Mesendoderm (in vitro differentiated cells): ENCODE results near the gene DNASE2B.
A peak's percentile ranks its signal among the peaks of the same experiment; 100 is the strongest.

Experiments used
- DNase-seq: peaks from one replicate; pipeline ENCODE4 v3.0.0; 2013
- H2AK5ac ChIP-seq: 2 replicates; pipeline ENCODE4 v1.6.1; 2013; ENCODE audit warnings: low read length, inconsistent platforms
- H2BK120ac ChIP-seq: 2 replicates; pipeline ENCODE4 v1.6.1; 2013; ENCODE audit warnings: low read depth, mild to moderate bottlenecking, low read length, moderate library complexity, mixed read lengths
- H2BK15ac ChIP-seq: replicated peaks from 2 replicates; pipeline ENCODE4 v1.6.1; 2013; ENCODE audit warnings: low read depth, mild to moderate bottlenecking, moderate library complexity
- H2BK5ac ChIP-seq: 2 replicates; pipeline ENCODE4 v1.6.1; 2013; ENCODE audit warnings: low read length, inconsistent platforms
- H3K18ac ChIP-seq: 2 replicates; pipeline ENCODE4 v1.6.1; 2013; ENCODE audit warnings: mild to moderate bottlenecking, low read length, mixed read lengths
- H3K23ac ChIP-seq: one replicate; pipeline ENCODE4 v1.6.1; 2013; ENCODE audit warnings: low read length
- H3K27ac ChIP-seq: 2 replicates; pipeline ENCODE4 v1.5.1; 2013; ENCODE audit warnings: low read depth, mild to moderate bottlenecking, inconsistent platforms, low read length, moderate library complexity
- H3K27me3 ChIP-seq: 2 replicates; pipeline ENCODE4 v1.6.1; 2013; ENCODE audit warnings: low read length, control low read depth, mild to moderate bottlenecking, inconsistent platforms; ENCODE audit not compliant: insufficient read depth, poor library complexity
- H3K36me3 ChIP-seq: 2 replicates; pipeline ENCODE4 v1.6.1; 2013; ENCODE audit warnings: low read length, inconsistent platforms; ENCODE audit not compliant: control insufficient read depth, insufficient read depth
- H3K4ac ChIP-seq: one replicate; pipeline ENCODE4 v1.6.1; 2013; ENCODE audit warnings: low read depth, mild to moderate bottlenecking, low read length, moderate library complexity
- H3K4me1 ChIP-seq: 2 replicates; pipeline ENCODE4 v1.6.1; 2013; ENCODE audit warnings: low read depth, low read length, inconsistent platforms; ENCODE audit not compliant: control insufficient read depth
- H3K4me2 ChIP-seq: 2 replicates; pipeline ENCODE4 v1.6.1; 2013; ENCODE audit warnings: low read length
- H3K4me3 ChIP-seq: 2 replicates; pipeline ENCODE4 v1.5.1; 2013; ENCODE audit warnings: mild to moderate bottlenecking, low read length
- H3K56ac ChIP-seq: one replicate; pipeline ENCODE4 v1.6.1; 2013; ENCODE audit warnings: low read length
- H3K79me1 ChIP-seq: 2 replicates; pipeline ENCODE4 v1.6.1; 2013; ENCODE audit warnings: low read length, inconsistent platforms
- H3K79me2 ChIP-seq: 2 replicates; pipeline ENCODE4 v1.6.1; 2013; ENCODE audit warnings: mild to moderate bottlenecking, low read length; ENCODE audit not compliant: control insufficient read depth, insufficient read depth
- H3K9ac ChIP-seq: 2 replicates; pipeline ENCODE4 v1.6.1; 2013; ENCODE audit warnings: low read length, inconsistent platforms
- H4K5ac ChIP-seq: one replicate; pipeline ENCODE4 v1.6.1; 2013; ENCODE audit warnings: low read length
- H4K8ac ChIP-seq: one replicate; pipeline ENCODE4 v1.6.1; 2013; ENCODE audit warnings: low read depth, mild to moderate bottlenecking, control low read depth, low read length, moderate library complexity
- WGBS: extraction: QIAGEN DNeasy Blood & Tissue Kit; methylation state at CpG from one replicate; pipeline ENCODE4 v1.1.7; 2013; ENCODE audit warnings: low lambda C conversion rate, missing lambda C conversion rate; ENCODE audit not compliant: insufficient coverage; ENCODE audit errors: extremely low coverage; 5-methylcytosine and 5-hydroxymethylcytosine counted together

Gene DNASE2B

GRCh38 chr1:84376000-84376910 is 22.0 kb upstream of the DNASE2B start:
- Histone ChIP-seq H3K9ac (no peak overlapping the region), H2BK5ac (no peak overlapping the region), H3K4ac (no peak overlapping the region), H3K4me1 (no peaks in the 10 kb centered on the region), H3K27me3 (no peaks in the 10 kb centered on the region), H4K5ac (no peak overlapping the region), H2AK5ac (no peak overlapping the region), H3K36me3 (no peaks in the 10 kb centered on the region), H3K79me2 (no peaks in the 10 kb centered on the region), H2BK120ac (no peak overlapping the region), H3K23ac (no peak overlapping the region), H3K4me3 (no peak overlapping the region), H3K4me2 (no peak overlapping the region), H4K8ac (no peak overlapping the region), H3K56ac (no peak overlapping the region), H3K79me1 (no peaks in the 10 kb centered on the region), H3K18ac (no peak overlapping the region), H2BK15ac (no peak overlapping the region), H3K27ac (no peak overlapping the region)
- WGBS, result no CpG with 5 or more reads among the region's 7 CpGs
- DNase-seq, result no peak

DNA sequence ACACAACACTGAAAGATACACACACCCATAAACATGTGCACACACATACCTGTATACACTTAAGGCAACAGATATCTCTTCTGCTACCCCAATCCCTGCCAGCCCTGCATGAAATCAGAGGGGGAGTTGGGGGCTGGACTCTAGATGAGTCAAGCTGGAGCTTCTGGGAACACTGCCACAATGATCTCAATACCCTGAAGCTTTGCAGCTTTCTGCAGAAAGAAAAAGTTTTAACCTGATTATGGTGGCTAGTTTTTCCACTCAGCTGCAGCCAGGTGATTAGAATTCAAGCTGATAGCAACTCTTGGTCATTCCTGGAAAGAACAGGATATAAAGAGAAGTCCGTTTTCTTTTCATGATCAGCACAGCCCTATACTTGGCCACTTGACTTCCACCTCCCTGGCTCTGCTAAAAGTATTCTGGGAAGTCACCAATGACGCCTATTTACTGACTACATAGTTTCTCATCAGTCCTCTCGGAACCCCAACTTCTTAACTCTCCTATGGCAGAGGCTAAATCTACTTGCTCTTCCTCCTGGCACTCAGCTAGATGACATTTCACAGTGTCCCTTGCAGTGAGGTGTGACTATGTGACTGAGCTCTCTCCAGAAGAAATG is 20.7 kb upstream of the DNASE2B start:
- no peaks in the 10 kb centered on the region for H3K79me1 ChIP-seq
- no peak overlapping the region for H3K18ac ChIP-seq
- no CpG with 5 or more reads among the region's 3 CpGs for WGBS
- H2BK120ac ChIP-seq, result no peak overlapping the region
- H3K4me2 ChIP-seq, result no peak overlapping the region
- no peak overlapping the region for H3K4ac ChIP-seq
- H4K8ac ChIP-seq, result no peak overlapping the region
- no peaks in the 10 kb centered on the region for H3K36me3 ChIP-seq
- no peak overlapping the region for H2AK5ac ChIP-seq
- H3K9ac ChIP-seq, result no peak overlapping the region
- H4K5ac ChIP-seq, result no peak overlapping the region
- no peaks in the 10 kb centered on the region for H3K4me1 ChIP-seq
- no peak overlapping the region for H3K56ac ChIP-seq
- no peaks in the 10 kb centered on the region for H3K79me2 ChIP-seq
- DNase-seq, result no peak
- H2BK15ac ChIP-seq, result no peak overlapping the region
- no peak overlapping the region for H3K23ac ChIP-seq
- no peak overlapping the region for H3K4me3 ChIP-seq
- H3K27me3 ChIP-seq, result no peaks in the 10 kb centered on the region
- H3K27ac ChIP-seq, result no peak overlapping the region
- H2BK5ac ChIP-seq, result no peak overlapping the region

GRCh38 chr1:84379138-84379916 is 19.0 kb upstream of the DNASE2B start:
- H3K9ac ChIP-seq, result no peak overlapping the region
- H2BK15ac ChIP-seq, result no peak overlapping the region
- no peak overlapping the region for H3K18ac ChIP-seq
- H2BK120ac ChIP-seq, result no peak overlapping the region
- H3K79me2 ChIP-seq, result no peaks in the 10 kb centered on the region
- H2AK5ac ChIP-seq, result no peak overlapping the region
- H3K4me3 ChIP-seq, result no peak overlapping the region
- H3K79me1 ChIP-seq, result no peaks in the 10 kb centered on the region
- H4K8ac ChIP-seq, result no peak overlapping the region
- H2BK5ac ChIP-seq, result no peak overlapping the region
- H3K27ac ChIP-seq, result no peak overlapping the region
- no peak overlapping the region for H4K5ac ChIP-seq
- H3K23ac ChIP-seq, result no peak overlapping the region
- H3K36me3 ChIP-seq, result no peaks in the 10 kb centered on the region
- DNase-seq, result no peak
- H3K4me2 ChIP-seq, result no peak overlapping the region
- no peak overlapping the region for H3K56ac ChIP-seq
- H3K4ac ChIP-seq, result no peak overlapping the region
- H3K4me1 ChIP-seq, result no peaks in the 10 kb centered on the region
- WGBS, result no CpG with 5 or more reads among the region's 4 CpGs
- no peaks in the 10 kb centered on the region for H3K27me3 ChIP-seq

DNA sequence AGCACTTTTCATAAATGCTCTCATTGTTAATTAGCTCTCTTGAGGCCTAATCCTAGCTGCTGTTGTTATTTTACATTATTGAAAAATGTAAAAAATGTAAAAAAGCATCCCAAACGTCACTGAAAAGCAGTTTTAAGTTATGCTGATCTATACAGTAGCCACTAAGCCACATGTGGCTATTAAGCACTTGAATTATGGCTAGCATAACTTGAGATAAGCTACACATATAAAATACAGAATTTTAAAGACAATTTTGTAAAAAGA is 18.4 kb upstream of the DNASE2B start:
- Histone ChIP-seq H2BK120ac (no peak overlapping the region), H3K56ac (no peak overlapping the region), H4K5ac (no peak overlapping the region), H3K27ac (no peak overlapping the region), H3K23ac (no peak overlapping the region), H3K36me3 (no peaks in the 10 kb centered on the region), H3K4me1 (no peaks in the 10 kb centered on the region), H3K27me3 (no peaks in the 10 kb centered on the region), H2AK5ac (no peak overlapping the region), H2BK15ac (no peak overlapping the region), H3K4me3 (no peak overlapping the region), H2BK5ac (no peak overlapping the region), H3K9ac (no peak overlapping the region), H3K79me1 (no peaks in the 10 kb centered on the region), H3K4ac (no peak overlapping the region), H3K79me2 (no peaks in the 10 kb centered on the region), H3K4me2 (no peak overlapping the region), H4K8ac (no peak overlapping the region), H3K18ac (no peak overlapping the region)
- no CpG with 5 or more reads among the region's 1 CpG for WGBS
- no peak for DNase-seq

GRCh38 chr1:84382127-84382526 is 16.2 kb upstream of the DNASE2B start:
- no peak overlapping the region for H3K9ac ChIP-seq
- H3K4ac ChIP-seq, result no peak overlapping the region
- H3K27ac ChIP-seq, result no peak overlapping the region
- H2BK120ac ChIP-seq, result no peak overlapping the region
- H3K4me3 ChIP-seq, result no peak overlapping the region
- WGBS, result no CpG with 5 or more reads among the region's 3 CpGs
- no peak overlapping the region for H4K8ac ChIP-seq
- no peaks in the 10 kb centered on the region for H3K79me1 ChIP-seq
- no peaks in the 10 kb centered on the region for H3K4me1 ChIP-seq
- H2BK15ac ChIP-seq, result no peak overlapping the region
- DNase-seq, result peak; percentile 9
- H3K23ac ChIP-seq, result no peak overlapping the region
- no peak overlapping the region for H3K18ac ChIP-seq
- no peak overlapping the region for H3K56ac ChIP-seq
- no peaks in the 10 kb centered on the region for H3K36me3 ChIP-seq
- no peak overlapping the region for H4K5ac ChIP-seq
- no peaks in the 10 kb centered on the region for H3K27me3 ChIP-seq
- no peak overlapping the region for H2AK5ac ChIP-seq
- H3K4me2 ChIP-seq, result no peak overlapping the region
- no peak overlapping the region for H2BK5ac ChIP-seq
- H3K79me2 ChIP-seq, result no peaks in the 10 kb centered on the region
